Measurements from ENCODE around the gene DOLPP1. TPM values are rescaled to one million over a fixed set of nuclear protein-coding genes. Genes with fewer than 3 reads are reported as not detected.

Gene DOLPP1
- total RNA-seq, 1 experiment from 2014 or later = 32.7 TPM

DNA sequence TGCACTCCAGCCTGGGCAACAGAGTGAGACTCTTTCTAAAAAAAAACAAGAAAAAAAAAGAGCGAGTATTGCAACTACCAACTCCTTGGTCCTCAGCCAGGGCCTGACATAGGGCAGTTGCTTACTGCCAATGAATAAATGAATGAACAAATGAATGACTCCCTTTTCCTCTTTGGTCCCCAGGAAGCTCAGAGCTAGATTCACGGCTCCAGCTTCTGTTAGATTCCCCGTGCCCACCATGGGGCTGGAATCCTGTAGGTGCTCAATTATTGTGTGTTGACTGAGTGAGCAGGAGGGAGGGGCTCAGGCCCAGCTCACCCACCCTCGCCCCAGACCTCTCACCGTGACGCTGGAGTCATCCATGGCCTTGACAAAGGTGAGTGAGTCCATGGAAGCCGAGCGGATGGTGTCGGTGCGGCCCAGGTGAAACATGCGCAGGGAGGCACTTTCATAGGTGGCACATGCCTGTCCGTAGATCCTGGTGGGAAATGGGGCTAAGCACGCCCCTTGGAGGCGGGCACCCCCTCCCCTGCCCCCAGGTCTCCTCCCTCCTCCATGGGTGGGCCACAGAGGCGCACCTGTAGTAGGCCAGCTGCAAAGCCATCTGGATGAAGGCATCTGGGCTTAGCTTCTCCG is 16.9 kb downstream of the DOLPP1 start:
- POLR2A ChIA-PET = interaction anchor here (1.0 kb wide), 1 partner anchor 26 kb away, joined by 3 read pairs; no protein-coding TSS in a partner anchor
- Mint-ChIP-seq H3K9me3 (no peaks in the 10 kb centered on the region), H3K27ac (no peak overlapping the region), H3K4me3 (no peak overlapping the region), H3K27me3 (ENCODE audit: low read depth) (peaks cover 15% of the 10 kb centered on the region), H3K4me1 (peaks cover 6% of the 10 kb centered on the region), H3K36me3 (no peaks in the 10 kb centered on the region)
- CTCF ChIA-PET = interaction anchor here (0.6 to 2.1 kb wide), 21 partner anchors 8 to 640 kb away, joined by 3 to 13 read pairs (median 4); partner anchors contain the start of genes DOLPP1, MIGA2 and SH3GLB2
- no peak for ATAC-seq
- no peak for DNase-seq (ENCODE audit: low spot score)
- TF ChIP-seq, protein P1, sequence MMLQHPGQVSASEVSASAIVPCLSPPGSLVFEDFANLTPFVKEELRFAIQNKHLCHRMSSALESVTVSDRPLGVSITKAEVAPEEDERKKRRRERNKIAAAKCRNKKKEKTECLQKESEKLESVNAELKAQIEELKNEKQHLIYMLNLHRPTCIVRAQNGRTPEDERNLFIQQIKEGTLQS (CRISPR knock-in tag; conservative IDR thresholded peaks at IDR 0.05) = no peak
- TF ChIP-seq, protein P2, sequence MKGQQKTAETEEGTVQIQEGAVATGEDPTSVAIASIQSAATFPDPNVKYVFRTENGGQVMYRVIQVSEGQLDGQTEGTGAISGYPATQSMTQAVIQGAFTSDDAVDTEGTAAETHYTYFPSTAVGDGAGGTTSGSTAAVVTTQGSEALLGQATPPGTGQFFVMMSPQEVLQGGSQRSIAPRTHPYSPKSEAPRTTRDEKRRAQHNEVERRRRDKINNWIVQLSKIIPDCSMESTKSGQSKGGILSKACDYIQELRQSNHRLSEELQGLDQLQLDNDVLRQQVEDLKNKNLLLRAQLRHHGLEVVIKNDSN (CRISPR knock-in tag; IDR thresholded peaks at IDR 0.05) = no peak
- TF ChIP-seq, protein P3, sequence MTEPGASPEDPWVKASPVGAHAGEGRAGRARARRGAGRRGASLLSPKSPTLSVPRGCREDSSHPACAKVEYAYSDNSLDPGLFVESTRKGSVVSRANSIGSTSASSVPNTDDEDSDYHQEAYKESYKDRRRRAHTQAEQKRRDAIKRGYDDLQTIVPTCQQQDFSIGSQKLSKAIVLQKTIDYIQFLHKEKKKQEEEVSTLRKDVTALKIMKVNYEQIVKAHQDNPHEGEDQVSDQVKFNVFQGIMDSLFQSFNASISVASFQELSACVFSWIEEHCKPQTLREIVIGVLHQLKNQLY (CRISPR knock-in tag; IDR thresholded peaks at IDR 0.05) = no peak
- TF ChIP-seq, protein P4, sequence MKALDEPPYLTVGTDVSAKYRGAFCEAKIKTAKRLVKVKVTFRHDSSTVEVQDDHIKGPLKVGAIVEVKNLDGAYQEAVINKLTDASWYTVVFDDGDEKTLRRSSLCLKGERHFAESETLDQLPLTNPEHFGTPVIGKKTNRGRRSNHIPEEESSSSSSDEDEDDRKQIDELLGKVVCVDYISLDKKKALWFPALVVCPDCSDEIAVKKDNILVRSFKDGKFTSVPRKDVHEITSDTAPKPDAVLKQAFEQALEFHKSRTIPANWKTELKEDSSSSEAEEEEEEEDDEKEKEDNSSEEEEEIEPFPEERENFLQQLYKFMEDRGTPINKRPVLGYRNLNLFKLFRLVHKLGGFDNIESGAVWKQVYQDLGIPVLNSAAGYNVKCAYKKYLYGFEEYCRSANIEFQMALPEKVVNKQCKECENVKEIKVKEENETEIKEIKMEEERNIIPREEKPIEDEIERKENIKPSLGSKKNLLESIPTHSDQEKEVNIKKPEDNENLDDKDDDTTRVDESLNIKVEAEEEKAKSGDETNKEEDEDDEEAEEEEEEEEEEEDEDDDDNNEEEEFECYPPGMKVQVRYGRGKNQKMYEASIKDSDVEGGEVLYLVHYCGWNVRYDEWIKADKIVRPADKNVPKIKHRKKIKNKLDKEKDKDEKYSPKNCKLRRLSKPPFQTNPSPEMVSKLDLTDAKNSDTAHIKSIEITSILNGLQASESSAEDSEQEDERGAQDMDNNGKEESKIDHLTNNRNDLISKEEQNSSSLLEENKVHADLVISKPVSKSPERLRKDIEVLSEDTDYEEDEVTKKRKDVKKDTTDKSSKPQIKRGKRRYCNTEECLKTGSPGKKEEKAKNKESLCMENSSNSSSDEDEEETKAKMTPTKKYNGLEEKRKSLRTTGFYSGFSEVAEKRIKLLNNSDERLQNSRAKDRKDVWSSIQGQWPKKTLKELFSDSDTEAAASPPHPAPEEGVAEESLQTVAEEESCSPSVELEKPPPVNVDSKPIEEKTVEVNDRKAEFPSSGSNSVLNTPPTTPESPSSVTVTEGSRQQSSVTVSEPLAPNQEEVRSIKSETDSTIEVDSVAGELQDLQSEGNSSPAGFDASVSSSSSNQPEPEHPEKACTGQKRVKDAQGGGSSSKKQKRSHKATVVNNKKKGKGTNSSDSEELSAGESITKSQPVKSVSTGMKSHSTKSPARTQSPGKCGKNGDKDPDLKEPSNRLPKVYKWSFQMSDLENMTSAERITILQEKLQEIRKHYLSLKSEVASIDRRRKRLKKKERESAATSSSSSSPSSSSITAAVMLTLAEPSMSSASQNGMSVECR (CRISPR knock-in tag; IDR thresholded peaks at IDR 0.05; ENCODE audit: borderline replicate concordance) = no peak
- TF ChIP-seq FOXK1 (CRISPR knock-in tag; IDR thresholded peaks at IDR 0.05) = no peak

DNA sequence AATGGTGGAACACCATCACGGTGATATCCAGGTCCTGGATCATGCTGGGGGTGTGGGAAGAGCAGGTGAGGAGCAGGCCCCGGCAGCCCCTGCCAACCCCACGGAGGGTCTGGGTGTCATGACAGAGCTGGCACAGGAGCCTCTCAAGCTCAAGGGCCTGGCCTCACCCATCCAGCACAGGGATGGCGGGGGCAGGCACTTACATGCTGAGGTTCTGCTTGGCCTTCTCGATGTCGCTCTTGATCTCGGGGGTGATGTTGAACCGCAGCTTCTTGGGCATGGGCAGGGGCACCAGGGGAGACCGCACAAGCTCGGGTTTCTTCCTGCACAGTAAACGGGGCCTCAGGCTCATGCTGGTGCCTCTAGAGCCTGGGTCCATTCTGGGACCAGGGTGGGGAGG is 17.4 kb downstream of the DOLPP1 start:
- Mint-ChIP-seq H3K27me3 (ENCODE audit: low read depth) (peaks cover 15% of the 10 kb centered on the region), H3K4me1 (peaks cover 6% of the 10 kb centered on the region), H3K4me3 (no peak overlapping the region), H3K27ac (no peak overlapping the region), H3K36me3 (no peaks in the 10 kb centered on the region), H3K9me3 (no peaks in the 10 kb centered on the region)
- ChIA-PET CTCF (interaction anchor here (1.3 to 2.1 kb wide), 4 partner anchors 33 to 526 kb away, joined by 3 to 13 read pairs (median 4); no protein-coding TSS in a partner anchor), POLR2A (no interaction called here)
- ATAC-seq = no peak
- no peak for DNase-seq (ENCODE audit: low spot score)
- TF ChIP-seq, protein P5, sequence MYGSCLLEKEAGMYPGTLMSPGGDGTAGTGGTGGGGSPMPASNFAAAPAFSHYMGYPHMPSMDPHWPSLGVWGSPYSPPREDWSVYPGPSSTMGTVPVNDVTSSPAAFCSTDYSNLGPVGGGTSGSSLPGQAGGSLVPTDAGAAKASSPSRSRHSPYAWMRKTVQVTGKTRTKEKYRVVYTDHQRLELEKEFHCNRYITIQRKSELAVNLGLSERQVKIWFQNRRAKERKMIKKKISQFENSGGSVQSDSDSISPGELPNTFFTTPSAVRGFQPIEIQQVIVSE (CRISPR knock-in tag; IDR thresholded peaks at IDR 0.05; ENCODE audit: borderline replicate concordance) = no peak
- TF ChIP-seq, protein P6, sequence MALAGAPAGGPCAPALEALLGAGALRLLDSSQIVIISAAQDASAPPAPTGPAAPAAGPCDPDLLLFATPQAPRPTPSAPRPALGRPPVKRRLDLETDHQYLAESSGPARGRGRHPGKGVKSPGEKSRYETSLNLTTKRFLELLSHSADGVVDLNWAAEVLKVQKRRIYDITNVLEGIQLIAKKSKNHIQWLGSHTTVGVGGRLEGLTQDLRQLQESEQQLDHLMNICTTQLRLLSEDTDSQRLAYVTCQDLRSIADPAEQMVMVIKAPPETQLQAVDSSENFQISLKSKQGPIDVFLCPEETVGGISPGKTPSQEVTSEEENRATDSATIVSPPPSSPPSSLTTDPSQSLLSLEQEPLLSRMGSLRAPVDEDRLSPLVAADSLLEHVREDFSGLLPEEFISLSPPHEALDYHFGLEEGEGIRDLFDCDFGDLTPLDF (CRISPR knock-in tag; IDR thresholded peaks at IDR 0.05) = no peak
- no peak for TF ChIP-seq GABPB1 (CRISPR knock-in tag; IDR thresholded peaks at IDR 0.05)
- TF ChIP-seq MXD4 (CRISPR knock-in tag; IDR thresholded peaks at IDR 0.05; ENCODE audit: borderline replicate concordance) = no peak
- no peak for TF ChIP-seq FOXJ3 (CRISPR knock-in tag; IDR thresholded peaks at IDR 0.05; ENCODE audit: borderline replicate concordance)
- no peak for TF ChIP-seq RELA (CRISPR knock-in tag; IDR thresholded peaks at IDR 0.05; ENCODE audit: borderline replicate concordance)
- TF ChIP-seq, protein P4 (CRISPR knock-in tag; IDR thresholded peaks at IDR 0.05; ENCODE audit: borderline replicate concordance) = no peak
- TF ChIP-seq ATF1 (CRISPR knock-in tag; IDR thresholded peaks at IDR 0.05) = no peak
- no peak for TF ChIP-seq EMX1 (CRISPR knock-in tag; IDR thresholded peaks at IDR 0.05)
- TF ChIP-seq ZBTB21 (CRISPR knock-in tag; IDR thresholded peaks at IDR 0.05; ENCODE audit: borderline replicate concordance) = no peak
- TF ChIP-seq FOXP1 (CRISPR knock-in tag; IDR thresholded peaks at IDR 0.05; ENCODE audit: borderline replicate concordance) = no peak
- TF ChIP-seq, protein P7, sequence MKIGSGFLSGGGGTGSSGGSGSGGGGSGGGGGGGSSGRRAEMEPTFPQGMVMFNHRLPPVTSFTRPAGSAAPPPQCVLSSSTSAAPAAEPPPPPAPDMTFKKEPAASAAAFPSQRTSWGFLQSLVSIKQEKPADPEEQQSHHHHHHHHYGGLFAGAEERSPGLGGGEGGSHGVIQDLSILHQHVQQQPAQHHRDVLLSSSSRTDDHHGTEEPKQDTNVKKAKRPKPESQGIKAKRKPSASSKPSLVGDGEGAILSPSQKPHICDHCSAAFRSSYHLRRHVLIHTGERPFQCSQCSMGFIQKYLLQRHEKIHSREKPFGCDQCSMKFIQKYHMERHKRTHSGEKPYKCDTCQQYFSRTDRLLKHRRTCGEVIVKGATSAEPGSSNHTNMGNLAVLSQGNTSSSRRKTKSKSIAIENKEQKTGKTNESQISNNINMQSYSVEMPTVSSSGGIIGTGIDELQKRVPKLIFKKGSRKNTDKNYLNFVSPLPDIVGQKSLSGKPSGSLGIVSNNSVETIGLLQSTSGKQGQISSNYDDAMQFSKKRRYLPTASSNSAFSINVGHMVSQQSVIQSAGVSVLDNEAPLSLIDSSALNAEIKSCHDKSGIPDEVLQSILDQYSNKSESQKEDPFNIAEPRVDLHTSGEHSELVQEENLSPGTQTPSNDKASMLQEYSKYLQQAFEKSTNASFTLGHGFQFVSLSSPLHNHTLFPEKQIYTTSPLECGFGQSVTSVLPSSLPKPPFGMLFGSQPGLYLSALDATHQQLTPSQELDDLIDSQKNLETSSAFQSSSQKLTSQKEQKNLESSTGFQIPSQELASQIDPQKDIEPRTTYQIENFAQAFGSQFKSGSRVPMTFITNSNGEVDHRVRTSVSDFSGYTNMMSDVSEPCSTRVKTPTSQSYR (CRISPR knock-in tag; IDR thresholded peaks at IDR 0.05) = no peak
- TF ChIP-seq, protein P8, sequence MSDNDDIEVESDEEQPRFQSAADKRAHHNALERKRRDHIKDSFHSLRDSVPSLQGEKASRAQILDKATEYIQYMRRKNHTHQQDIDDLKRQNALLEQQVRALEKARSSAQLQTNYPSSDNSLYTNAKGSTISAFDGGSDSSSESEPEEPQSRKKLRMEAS (CRISPR knock-in tag; IDR thresholded peaks at IDR 0.05) = no peak

All from WTC11 (cell line).